GM19023 (cell line): ENCODE data around the gene JAG2.

ENCODE experiments used
- ATAC-seq: cut with Tn5 transposase; IDR thresholded peaks from one replicate; pipeline ENCODE4 v1.9.1; 2021; ENCODE audit warnings: mild to moderate bottlenecking, moderate library complexity; ENCODE audit not compliant: unreplicated experiment

The JAG2 gene

GRCh38 chr14:105152794-105153241 lies 15.8 kb downstream of the JAG2 start:
- ATAC-seq = no peak

DNA sequence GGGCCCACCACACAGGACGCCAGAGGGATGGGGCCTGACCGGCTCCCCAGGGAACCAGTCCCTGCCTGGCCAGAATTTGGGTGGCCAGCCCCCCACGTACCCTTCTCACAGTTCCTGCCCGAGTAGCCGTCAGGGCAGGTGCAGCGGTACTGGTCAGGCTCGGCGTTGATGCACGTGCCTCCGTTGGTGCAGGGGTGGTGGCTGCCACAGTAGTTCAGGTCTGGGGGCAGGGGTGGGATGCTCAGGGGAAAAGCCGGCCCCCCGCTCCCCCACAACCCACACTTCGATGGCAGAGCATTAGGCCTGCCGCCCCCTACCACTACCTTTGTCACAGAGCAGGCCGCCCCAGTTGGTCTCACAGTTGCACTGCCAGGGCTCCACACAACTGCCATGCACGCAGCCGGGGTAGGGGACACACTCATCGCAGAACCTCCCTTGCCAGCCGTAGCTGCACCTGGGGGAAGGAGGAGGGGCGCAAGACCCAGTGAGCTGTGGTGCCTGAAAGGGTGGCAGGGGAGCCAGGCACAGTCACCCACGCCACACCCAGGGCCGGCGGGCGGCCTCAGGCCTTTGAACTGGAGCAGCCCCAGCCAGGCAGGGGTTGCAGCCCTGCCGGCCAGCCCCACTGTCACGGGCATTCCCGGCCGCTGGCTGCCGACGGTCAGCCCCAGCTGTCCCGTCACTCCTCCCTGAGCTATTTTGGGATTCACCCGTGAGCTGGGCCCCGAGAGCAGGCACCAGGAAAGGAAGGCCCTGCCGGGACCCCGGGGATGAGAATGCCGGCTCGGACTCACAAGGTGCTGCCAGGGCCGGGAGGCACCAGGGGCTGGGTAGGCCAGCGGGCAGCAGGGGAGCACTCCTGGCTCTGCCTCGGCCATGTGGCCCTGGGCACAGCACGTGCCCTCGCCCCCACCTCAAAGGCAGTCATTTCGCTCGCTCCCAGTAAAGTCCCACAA lies 16.5 kb downstream of the JAG2 start:
- no peak for ATAC-seq

- no peak for ATAC-seq
These were observed 17.3 kb downstream of the JAG2 start for GRCh38 chr14:105151084-105151837.

GRCh38 chr14:105150368-105151083 lies 18.1 kb downstream of the JAG2 start:
- no peak for ATAC-seq

DNA sequence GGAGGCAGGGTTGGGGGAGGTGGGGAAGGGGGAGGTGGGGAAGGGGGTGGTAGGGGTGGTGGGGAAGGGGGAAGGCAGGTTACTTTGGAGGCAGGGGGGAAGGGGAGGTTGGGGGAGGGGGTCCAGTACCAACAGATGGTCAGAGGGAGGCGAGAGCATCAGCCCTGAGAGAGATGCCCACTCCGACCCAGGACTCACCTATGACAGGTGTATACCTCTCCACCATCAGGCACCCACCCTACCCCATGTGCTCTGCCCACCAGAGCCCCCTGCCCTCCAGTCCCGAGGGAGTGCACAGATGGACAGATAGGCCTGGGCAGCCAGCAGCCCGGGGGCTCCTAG lies 18.6 kb downstream of the JAG2 start:
- ATAC-seq = no peak

- ATAC-seq = no peak
These were observed 19.3 kb downstream of the JAG2 start for GRCh38 chr14:105149146-105149781.

DNA sequence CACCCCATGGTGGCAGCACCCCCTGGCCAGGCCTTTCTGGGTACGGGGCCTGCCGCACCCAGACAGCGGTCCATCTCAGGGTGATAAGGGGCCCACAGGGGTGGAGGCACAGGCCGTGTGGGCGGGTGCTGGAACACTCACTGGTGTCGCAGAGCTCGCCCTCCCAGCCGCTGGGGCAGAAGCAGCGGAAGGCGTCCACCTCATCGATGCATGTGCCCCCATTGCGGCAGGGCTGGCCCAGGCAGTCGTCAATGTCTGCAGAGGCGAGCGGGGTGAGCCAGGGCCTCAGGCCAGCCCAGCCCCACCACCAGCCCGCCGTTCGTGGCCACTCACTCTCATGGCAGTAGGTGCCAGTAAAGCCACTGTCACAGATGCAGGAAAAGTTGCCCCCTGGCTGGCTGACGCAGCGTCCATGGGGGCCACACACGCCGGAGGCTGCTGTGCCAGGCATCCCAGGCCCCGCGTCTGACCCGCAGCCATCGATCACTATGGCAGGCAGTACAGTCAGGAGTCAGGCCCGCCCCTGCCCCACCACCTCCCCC lies 19.9 kb downstream of the JAG2 start:
- no peak for ATAC-seq

GRCh38 chr14:105147671-105148603 lies 20.6 kb downstream of the JAG2 start:
- ATAC-seq = no peak

DNA sequence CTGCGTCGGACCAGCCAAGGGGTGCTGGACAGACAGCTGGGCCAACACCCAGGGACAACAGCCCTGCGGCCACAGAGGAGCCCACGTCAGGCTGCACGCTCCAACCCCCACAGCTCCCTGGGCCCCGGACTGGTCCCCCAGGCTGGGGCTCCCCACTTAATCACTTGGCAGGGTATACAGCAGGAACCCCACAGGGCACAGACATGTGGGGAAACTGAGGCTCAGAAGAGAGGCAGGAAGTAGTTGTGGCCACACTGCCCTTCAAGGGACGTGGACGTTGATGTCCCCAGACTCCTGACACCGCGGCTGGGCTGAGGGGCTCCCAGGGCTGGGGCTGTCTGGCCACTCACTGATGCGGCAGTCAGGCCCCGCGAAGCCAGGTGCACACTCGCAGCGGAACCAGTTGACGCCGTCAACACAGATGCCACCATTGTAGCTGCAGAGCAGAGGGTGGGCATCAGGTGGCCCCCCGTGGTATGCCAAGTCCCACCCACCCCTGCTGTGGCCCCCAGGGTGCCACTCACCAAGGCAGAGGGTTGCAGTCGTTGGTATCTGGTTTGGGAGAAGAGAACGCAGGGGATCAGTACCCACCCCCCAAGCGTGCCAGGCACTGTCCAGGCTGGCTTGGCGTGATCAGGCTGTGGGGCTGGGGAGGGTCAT lies 21.5 kb downstream of the JAG2 start:
- ATAC-seq = no peak

DNA sequence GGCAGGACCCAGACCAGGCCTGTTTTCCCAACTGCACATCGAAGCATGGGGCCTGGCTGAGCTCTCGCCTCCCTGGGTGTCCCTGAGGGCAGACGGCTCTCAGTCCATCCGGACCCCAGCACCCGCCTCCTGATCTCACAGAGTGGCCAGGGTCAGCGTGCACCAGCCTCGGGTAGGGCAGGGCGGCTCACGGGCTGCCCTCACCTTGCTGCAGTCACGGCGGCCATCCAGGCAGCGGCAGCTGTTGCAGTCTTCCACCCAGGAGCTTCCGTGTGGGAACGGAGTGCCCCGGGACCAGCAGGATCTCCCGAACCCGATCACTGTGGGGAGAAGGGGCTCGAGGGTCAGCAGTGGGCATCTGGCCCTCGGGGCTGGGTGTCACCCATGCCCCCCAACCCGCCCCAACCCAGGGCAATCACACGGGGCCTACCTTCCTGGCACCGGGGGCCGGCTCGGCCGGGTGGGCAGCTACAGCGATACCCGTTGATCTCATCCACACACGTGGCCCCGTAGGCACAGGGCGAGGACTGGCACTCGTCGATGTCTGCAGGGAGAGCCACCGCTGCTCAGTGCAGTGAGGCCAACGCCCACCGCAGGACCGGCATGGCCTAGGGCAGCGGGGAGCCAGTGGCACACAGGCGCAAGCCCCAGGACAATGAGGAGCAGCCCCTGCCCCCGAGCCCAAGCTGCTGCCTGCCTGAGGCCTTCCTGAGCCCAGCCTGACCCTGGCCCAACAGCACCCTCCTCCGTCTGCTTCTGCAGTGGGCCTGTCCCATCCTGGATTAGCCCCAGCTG lies 22.2 kb downstream of the JAG2 start:
- ATAC-seq = no peak

GRCh38 chr14:105145381-105146180 lies 23.0 kb downstream of the JAG2 start:
- no peak for ATAC-seq

DNA sequence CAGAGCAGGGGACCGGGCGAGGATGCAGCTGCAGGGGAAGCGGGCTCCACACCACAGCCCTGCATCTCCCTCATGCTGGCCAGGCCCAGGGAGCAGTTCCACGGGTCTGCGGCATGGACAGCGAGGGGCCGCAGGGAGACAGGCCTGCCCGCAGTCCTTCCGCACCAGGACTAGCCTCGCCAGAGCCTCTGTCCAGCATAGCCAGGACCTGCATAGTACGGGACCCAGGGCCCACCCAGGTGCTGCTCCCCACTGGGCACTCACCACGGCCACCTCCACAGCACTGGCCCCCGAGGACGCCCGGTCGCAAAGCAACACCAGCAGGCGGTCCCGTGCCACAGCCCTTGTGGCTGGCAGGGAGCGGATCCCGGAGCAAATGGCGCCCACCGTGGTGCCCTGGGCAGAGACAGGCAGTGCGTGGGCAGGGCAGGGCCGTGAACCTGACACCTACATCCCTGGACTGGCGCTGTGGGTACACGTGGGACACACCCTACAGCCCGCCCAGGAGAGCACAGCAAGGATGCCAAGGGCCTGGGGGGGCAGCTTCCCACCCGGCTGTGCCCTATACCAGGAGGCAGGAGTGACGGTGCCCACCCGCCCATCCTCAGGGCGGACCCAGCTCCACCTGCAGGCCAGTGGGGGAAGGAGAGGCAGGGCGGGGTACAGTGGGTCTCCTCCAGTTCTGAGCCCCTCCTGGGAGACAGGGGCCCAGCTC lies 23.8 kb downstream of the JAG2 start:
- no peak for ATAC-seq

GRCh38 chr14:105144026-105144665 lies 24.4 kb downstream of the JAG2 start:
- no peak for ATAC-seq

DNA sequence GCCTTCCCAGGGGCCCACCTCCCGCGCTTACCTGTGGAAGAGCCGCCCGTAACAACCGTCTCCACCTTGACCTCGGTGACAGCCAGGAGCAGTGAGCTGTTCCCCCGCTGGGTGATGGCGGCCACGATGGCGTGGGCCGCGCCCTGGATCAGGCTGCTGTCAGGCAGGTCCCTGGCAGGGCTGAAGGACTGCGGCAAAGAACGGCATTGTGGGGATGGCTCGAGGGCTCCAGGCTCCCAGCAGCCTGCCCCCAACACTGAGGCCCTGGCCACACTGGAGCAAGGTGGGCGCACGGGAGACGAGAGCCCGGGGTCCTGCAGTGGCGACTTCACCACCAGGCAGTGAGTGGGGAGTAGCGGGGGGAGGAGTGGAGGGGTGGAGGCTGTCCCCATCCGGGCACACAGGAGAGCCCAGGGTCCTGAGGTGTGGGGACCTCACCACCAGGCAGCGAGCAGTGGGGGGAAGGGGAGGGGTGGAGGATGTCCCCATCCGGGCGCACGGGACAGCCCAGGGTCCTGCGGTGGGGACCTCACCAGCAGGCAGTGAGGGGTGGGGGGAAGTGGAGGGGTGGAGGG lies 25.0 kb downstream of the JAG2 start:
- ATAC-seq = no peak

DNA sequence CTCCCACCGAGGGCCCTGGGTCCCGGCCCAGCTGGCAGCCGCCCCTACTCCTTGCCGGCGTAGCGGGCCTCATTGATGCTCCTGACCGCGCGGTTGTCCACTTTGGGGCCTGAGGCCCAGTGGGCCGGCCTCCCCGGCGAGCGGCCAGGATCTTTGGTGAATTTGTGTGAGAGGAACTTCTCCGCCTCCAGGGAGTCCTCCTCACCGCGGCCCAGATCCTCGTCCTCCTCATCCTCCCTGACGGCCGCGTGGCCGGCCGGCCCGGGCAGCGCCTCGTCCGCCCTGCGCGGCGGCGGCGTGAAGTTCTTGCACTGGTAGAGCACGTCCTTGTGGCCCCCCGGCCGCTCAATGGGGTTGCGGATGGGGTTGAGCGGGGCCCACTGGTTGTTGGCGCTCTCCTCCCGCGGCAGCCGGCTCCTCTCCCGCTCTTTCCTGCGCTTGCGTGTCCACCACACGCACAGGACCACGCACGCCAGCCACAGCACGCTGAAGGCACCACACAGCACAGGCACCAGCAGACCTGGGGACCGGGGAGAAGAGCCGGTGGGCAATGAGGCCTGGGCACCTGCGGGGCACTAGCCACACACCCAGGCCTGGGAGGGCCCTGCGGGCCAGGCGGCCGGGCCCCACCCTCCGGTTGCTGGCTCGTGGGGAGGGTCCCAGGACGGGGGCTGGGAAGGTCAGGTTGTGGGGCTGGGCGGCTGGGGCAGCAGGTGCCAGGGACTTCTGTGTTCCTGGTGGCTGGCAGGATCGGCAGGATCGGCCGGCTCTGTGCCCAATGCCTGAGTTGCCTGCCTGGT lies 25.7 kb downstream of the JAG2 start:
- no peak for ATAC-seq
